GM13977 (cell line): ENCODE data around the gene CD6.

Experiments
- DNase-seq: peaks from one replicate; pipeline ENCODE4 v3.0.0; 2012; ENCODE audit warnings: low spot score
- CTCF ChIP-seq: IDR thresholded peaks from 2 replicates; pipeline ENCODE4 v1.5.1; 2012; ENCODE audit warnings: mild to moderate bottlenecking, control low read depth; ENCODE audit not compliant: insufficient read depth; ENCODE audit errors: extremely low read depth, missing control alignments
- in situ Hi-C: fragments of 300-500 bp; cut with MboI; formaldehyde crosslinking; loops from one replicate; pipeline ENCODE4 v1.12.0; 2022; ENCODE audit warnings: low sequenced_read_pairs, low pct_unique_long_range_greater_than_20kb, mixed read lengths, inconsistent platforms; ENCODE audit not compliant: unreplicated experiment

CD6 gene

GRCh38 chr11:61056571-61056970, 85.1 kb downstream of the CD6 start:
- in situ Hi-C loops: no loop called here
- no peak for DNase-seq
- TF ChIP-seq CTCF: peak; percentile 9

GRCh38 chr11:61056981-61057380, 85.5 kb downstream of the CD6 start:
- in situ Hi-C loops: no loop called here
- no peak for TF ChIP-seq CTCF
- DNase-seq: no peak

- DNase-seq: no peak
- in situ Hi-C loops: no loop called here
- no peak for TF ChIP-seq CTCF
Measured at GRCh38 chr11:61057615-61058014, 86.1 kb downstream of the CD6 start.

- in situ Hi-C loops: no loop called here
- DNase-seq: no peak
- TF ChIP-seq CTCF: no peak
Measured at GRCh38 chr11:61058583-61059259, 87.2 kb downstream of the CD6 start.

GRCh38 chr11:61059260-61059752, 87.8 kb downstream of the CD6 start:
- DNase-seq: no peak
- in situ Hi-C loops: no loop called here
- TF ChIP-seq CTCF: no peak

GRCh38 chr11:61061081-61061826, 89.8 kb downstream of the CD6 start:
- no peak for TF ChIP-seq CTCF
- in situ Hi-C loops: no loop called here
- DNase-seq: peak; percentile 80
